A549 (cell line): Measurements from ENCODE around the gene C3orf20. TPM values are rescaled to one million over a fixed set of nuclear protein-coding genes. Genes with fewer than 3 reads are reported as not detected.

Experiments used
- ATAC-seq, 2 experiments: fragments of 200-7000 bp in 1 of 2; fragments of >200 bp in 1 of 2; cut with Nextera tagmentation in 1 of 2; cut with Tn5 transposase in 1 of 2; 3 replicates each; pipeline versions ENCODE4 v1.8.0 to v1.9.1; 2018 to 2020; ENCODE audit warnings: mild to moderate bottlenecking in 1 of 2, moderate library complexity in 1 of 2
- CTCF ChIA-PET: fragments of 300-600 bp; sonication (Branson Sonifier 250); formaldehyde crosslinking; extraction: SDS; loops from one replicate; lab custom pipeline; 2021; ENCODE audit warnings: antibody characterized with exemption, inconsistent platforms; lab: Yijun Ruan, JAX
- POLR2A ChIA-PET: fragments of 350-600 bp; formaldehyde crosslinking; extraction: SDS; loops from one replicate; lab custom pipeline; 2021; ENCODE audit warnings: antibody characterized with exemption, inconsistent platforms; lab: Yijun Ruan, JAX
- DNase-seq, 2 experiments: peaks; one replicate each; pipeline versions ENCODE4 v3.0.0 to v3.0.0-alpha.2; 2011 to 2016; ENCODE audit warnings: low read depth in 1 of 2, low spot score in 1 of 2
- FAIRE-seq: peaks from 2 replicates; lab custom pipeline; 2011; peaks lifted over from hg19 to GRCh38; lab: Jason Lieb, UNC
- H3K27ac ChIP-seq, 2 experiments: fragments of >200 bp; sonication (Bioruptor Twin); formaldehyde crosslinking; 3 replicates each; pipeline ENCODE4 v1.5.1; 2016 to 2017
- H3K4me1 ChIP-seq: fragments of >200 bp; sonication (Bioruptor Twin); formaldehyde crosslinking; 3 replicates; pipeline ENCODE4 v1.6.1; 2016
- H3K4me2 ChIP-seq: fragments of >200 bp; sonication (Bioruptor Twin); formaldehyde crosslinking; 3 replicates; pipeline ENCODE4 v1.6.1; 2016
- H3K4me3 ChIP-seq: fragments of >200 bp; sonication (Bioruptor Twin); formaldehyde crosslinking; 3 replicates; pipeline ENCODE4 v1.5.1; 2016
- H3K9me3 ChIP-seq: fragments of >200 bp; sonication (Bioruptor Twin); formaldehyde crosslinking; 3 replicates; pipeline ENCODE4 v1.6.1; 2016
- ATOH8 ChIP-seq: fragments of 250-450 bp; sonication (Bioruptor Pico); IDR thresholded peaks from 2 replicates; pipeline ENCODE4 v1.5.0; 2020; ENCODE audit warnings: low read depth, mild to moderate bottlenecking, moderate library complexity
- CHD2 ChIP-seq: fragments of 150-350 bp; IDR thresholded peaks from 2 replicates; pipeline ENCODE4 v1.6.1; 2014; ENCODE audit warnings: low read length; ENCODE audit not compliant: partially characterized antibody
- ELK1 ChIP-seq: fragments of 150-350 bp; IDR thresholded peaks from 2 replicates; pipeline ENCODE4 v1.6.1; 2014; ENCODE audit warnings: low read depth, mild to moderate bottlenecking, low read length
- HES2 ChIP-seq: fragments of >200 bp; sonication (Bioruptor Twin); formaldehyde crosslinking; IDR thresholded peaks from 2 replicates; pipeline ENCODE4 v1.6.1; 2016
- HOXB13 ChIP-seq: fragments of 250-450 bp; sonication (Bioruptor Pico); IDR thresholded peaks from 2 replicates; pipeline ENCODE4 v1.5.0; 2020; ENCODE audit warnings: low read depth, mild to moderate bottlenecking, moderate library complexity
- JUN ChIP-seq, 2 experiments: fragments of >200 bp; sonication (Bioruptor Twin); formaldehyde crosslinking; IDR thresholded peaks; 2 replicates in 1 of 2; 3 replicates in 1 of 2; pipeline ENCODE4 v1.6.1; 2016 to 2017
- KDM1A ChIP-seq: fragments of 200-600 bp; sonication (generic); IDR thresholded peaks from 2 replicates; pipeline ENCODE4 v1.6.1; 2016; ENCODE audit warnings: low read depth, mild to moderate bottlenecking
- NFE2L2 ChIP-seq: fragments of 150-350 bp; conservative IDR thresholded peaks from 2 replicates; pipeline ENCODE4 v1.6.1; 2014; ENCODE audit warnings: low read length
- NR3C1 ChIP-seq: fragments of >200 bp; sonication (Bioruptor Twin); formaldehyde crosslinking; IDR thresholded peaks from 3 replicates; pipeline ENCODE4 v1.6.1; 2017
- RAD21 ChIP-seq, 2 experiments: fragments of >200 bp in 1 of 2; sonication (Bioruptor Twin) in 1 of 2; formaldehyde crosslinking in 1 of 2; IDR thresholded peaks in 1 of 2; conservative IDR thresholded peaks in 1 of 2; 2 replicates in 1 of 2; 3 replicates in 1 of 2; pipeline ENCODE4 v1.6.1; 2012 to 2018; ENCODE audit warnings: inconsistent platforms in 1 of 2
- RCOR1 ChIP-seq: fragments of 150-350 bp; IDR thresholded peaks from 2 replicates; pipeline ENCODE4 v1.6.1; 2014; ENCODE audit warnings: antibody characterized with exemption, low read length, low read depth
- REST ChIP-seq: fragments of 200-600 bp; sonication (generic); IDR thresholded peaks from 2 replicates; pipeline ENCODE4 v1.6.1; 2016; ENCODE audit warnings: antibody characterized with exemption, mild to moderate bottlenecking, moderate library complexity
- RFX5 ChIP-seq: fragments of 450-650 bp; IDR thresholded peaks from 2 replicates; pipeline ENCODE4 v1.7.1; 2014; ENCODE audit warnings: antibody characterized with exemption, mild to moderate bottlenecking, moderate library complexity
- RNF2 ChIP-seq: fragments of 200-600 bp; sonication (generic); IDR thresholded peaks from 2 replicates; pipeline ENCODE4 v1.6.1; 2016; ENCODE audit warnings: low read depth, mild to moderate bottlenecking, antibody characterized with exemption, moderate library complexity, borderline replicate concordance
- SMC3 ChIP-seq: fragments of >200 bp; sonication (Bioruptor Twin); formaldehyde crosslinking; IDR thresholded peaks from 3 replicates; pipeline ENCODE4 v1.6.1; 2018; ENCODE audit warnings: inconsistent platforms
- TP53 ChIP-seq: fragments of 250-450 bp; sonication (Bioruptor Pico); IDR thresholded peaks from 2 replicates; pipeline ENCODE4 v1.5.0; 2021; ENCODE audit warnings: mild to moderate bottlenecking, moderate library complexity
- ZC3H11A ChIP-seq: fragments of 450-650 bp; IDR thresholded peaks from 2 replicates; pipeline ENCODE4 v1.6.1; 2014; ENCODE audit warnings: antibody characterized with exemption, mild to moderate bottlenecking
- ZFP36 ChIP-seq: fragments of 450-650 bp; IDR thresholded peaks from 2 replicates; pipeline ENCODE4 v1.6.1; 2014; ENCODE audit warnings: borderline replicate concordance; ENCODE audit not compliant: partially characterized antibody
- WGBS: methylation state at CpG from one replicate; pipeline ENCODE4 v1.1.6; 2017; ENCODE audit errors: missing lambda C conversion rate; 5-methylcytosine and 5-hydroxymethylcytosine counted together
- polyA plus RNA-seq, 4 experiments: library from polyadenylated mRNA; depleted of rRNA in 3 of 4; stranded (reverse); fragments of >200 nt; fragmentation: RNase III in 1 of 4; extraction: RNeasy Plus Mini Kit Qiagen cat#74134 plus additional on column Dnase treatment in 1 of 4; gene quantifications; 2 replicates in 3 of 4; 3 replicates in 1 of 4; pipeline ENCODE4 v1.2.3, GENCODE V29; 2011 to 2017
- TF ChIP-seq, protein P1 (sequence below): fragments of 250-450 bp; sonication (Bioruptor Pico); IDR thresholded peaks from 2 replicates; pipeline ENCODE4 v1.5.0; 2021; ENCODE audit warnings: mild to moderate bottlenecking, moderate library complexity, borderline replicate concordance
- TF ChIP-seq, protein P2 (sequence below): fragments of 450-650 bp; IDR thresholded peaks from 2 replicates; pipeline ENCODE4 v1.6.1; 2014; ENCODE audit warnings: antibody characterized with exemption

The C3orf20 gene
- polyA plus RNA-seq, 2 of the 4 experiments (the other 2 are of a cell fraction) = 0.05 TPM; not detected in 1

DNA sequence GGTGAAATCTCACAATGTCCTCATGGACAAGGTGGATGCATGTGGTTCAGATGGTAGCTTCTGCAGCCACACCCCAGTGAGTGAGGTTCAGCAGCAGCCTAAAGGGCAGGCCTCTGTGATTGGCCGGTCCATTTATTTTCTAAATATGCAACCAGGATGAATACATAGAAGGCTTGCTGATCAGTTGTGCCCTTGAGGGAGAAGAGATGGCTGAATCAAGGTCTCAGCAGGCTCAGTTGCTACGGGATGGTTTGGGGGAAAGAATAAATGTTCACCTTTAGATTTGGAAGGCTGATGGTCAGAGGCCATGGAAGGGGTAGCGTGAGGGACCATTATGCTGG, 90.1 kb downstream of the C3orf20 start:
- POLR2A ChIA-PET = no interaction called here
- FAIRE-seq = no peak
- CTCF ChIA-PET = interaction anchor here (0.6 kb wide), 1 partner anchor 15 kb away, joined by 3 read pairs; no protein-coding TSS in a partner anchor

DNA sequence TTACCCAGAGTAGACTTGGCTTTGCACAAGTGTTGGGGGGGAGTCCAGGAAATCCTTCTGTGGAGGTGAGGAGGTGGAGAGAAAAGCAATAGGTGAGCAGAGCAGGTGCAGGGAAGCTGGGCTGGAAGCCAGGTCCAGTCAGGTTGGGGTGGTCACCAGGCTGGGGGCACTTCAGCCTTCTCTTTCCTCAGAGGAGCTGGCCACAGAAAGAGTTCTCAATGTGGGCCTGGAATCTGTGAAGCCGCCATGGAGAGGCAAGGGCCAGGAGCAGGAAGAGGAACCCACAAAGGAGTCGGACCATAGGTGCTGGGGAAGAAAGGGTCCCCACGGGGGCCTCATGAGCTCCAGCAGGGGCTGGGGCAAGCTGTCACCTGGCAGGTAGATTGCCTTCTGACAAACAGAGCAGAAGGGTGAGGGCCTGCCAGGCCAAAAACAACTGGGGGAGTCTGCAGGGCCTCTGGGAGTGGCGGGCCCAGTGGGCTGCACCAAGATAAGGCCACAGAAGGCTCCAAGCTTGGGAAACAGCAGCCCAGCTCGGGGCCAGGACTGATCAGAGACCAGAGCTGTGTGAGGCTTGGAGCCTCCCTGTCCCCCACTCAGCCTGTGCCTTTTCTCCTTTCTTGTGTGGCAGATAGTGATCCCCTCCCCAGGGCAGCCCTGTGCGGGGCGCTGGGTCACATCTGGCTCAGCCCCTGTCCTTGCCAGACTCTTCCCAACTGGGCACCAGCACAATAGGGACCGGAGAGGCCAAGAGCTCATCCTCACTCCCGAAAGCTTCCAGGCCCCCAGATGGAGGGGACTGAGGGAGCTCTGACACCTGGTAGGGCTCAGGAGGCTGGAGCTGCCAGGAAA, 90.9 kb downstream of the C3orf20 start:
- no peak for DNase-seq
- Histone ChIP-seq H3K4me1 (no peaks in the 10 kb centered on the region), H3K9me3 (no peaks in the 10 kb centered on the region), H3K4me3 (no peak overlapping the region), H3K27ac (no peak overlapping the region), H3K4me2 (no peak overlapping the region)
- ChIA-PET CTCF (interaction anchor here (0.6 to 0.8 kb wide), 4 partner anchors 9 to 1874 kb away, joined by 3 read pairs; no protein-coding TSS in a partner anchor), POLR2A (no interaction called here)
- ATAC-seq = no peak; a peak in 1 of 6 replicates
- WGBS = 55% methylated on average over 9 of the region's 9 CpGs
- TF ChIP-seq RNF2 = no peak
- TF ChIP-seq, protein P1, sequence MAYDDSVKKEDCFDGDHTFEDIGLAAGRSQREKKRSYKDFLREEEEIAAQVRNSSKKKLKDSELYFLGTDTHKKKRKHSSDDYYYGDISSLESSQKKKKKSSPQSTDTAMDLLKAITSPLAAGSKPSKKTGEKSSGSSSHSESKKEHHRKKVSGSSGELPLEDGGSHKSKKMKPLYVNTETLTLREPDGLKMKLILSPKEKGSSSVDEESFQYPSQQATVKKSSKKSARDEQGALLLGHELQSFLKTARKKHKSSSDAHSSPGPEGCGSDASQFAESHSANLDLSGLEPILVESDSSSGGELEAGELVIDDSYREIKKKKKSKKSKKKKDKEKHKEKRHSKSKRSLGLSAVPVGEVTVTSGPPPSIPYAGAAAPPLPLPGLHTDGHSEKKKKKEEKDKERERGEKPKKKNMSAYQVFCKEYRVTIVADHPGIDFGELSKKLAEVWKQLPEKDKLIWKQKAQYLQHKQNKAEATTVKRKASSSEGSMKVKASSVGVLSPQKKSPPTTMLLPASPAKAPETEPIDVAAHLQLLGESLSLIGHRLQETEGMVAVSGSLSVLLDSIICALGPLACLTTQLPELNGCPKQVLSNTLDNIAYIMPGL = no peak
- no peak for TF ChIP-seq RAD21 (conservative IDR thresholded peaks at IDR 0.05 in 1 of 2, IDR thresholded peaks at IDR 0.05 in 1 of 2)
- TF ChIP-seq ATOH8 (CRISPR knock-in tag) = no peak
- no peak for TF ChIP-seq RFX5
- TF ChIP-seq SMC3 = no peak
- no peak for FAIRE-seq

More for the DNA sequence above, 90.1 kb downstream of the C3orf20 start:
- DNase-seq (no peak), ATAC-seq (no peak)
- WGBS = 56% methylated on average over 3 of the region's 3 CpGs
- Histone ChIP-seq H3K27ac (no peak overlapping the region), H3K4me3 (no peak overlapping the region), H3K4me1 (no peaks in the 10 kb centered on the region), H3K9me3 (no peaks in the 10 kb centered on the region), H3K4me2 (no peak overlapping the region)
- TF ChIP-seq HOXB13 (CRISPR knock-in tag) (no peak), ELK1 (no peak), NFE2L2 (no peak), RAD21 (conservative IDR thresholded peaks at IDR 0.05 in 1 of 2, IDR thresholded peaks at IDR 0.05 in 1 of 2) (no peak), KDM1A (no peak), CHD2 (no peak), TP53 (CRISPR knock-in tag) (no peak), ZC3H11A (no peak), RCOR1 (no peak)

GRCh38 chr3:14766428-14767244, 91.7 kb downstream of the C3orf20 start:
- POLR2A ChIA-PET = no interaction called here
- no peak for ATAC-seq
- 45% methylated on average over 8 of the region's 23 CpGs for WGBS
- no peaks in the 10 kb centered on the region for H3K9me3 ChIP-seq
- no peak overlapping the region for H3K27ac ChIP-seq
- no peak overlapping the region for H3K4me3 ChIP-seq
- FAIRE-seq = no peak
- no peaks in the 10 kb centered on the region for H3K4me1 ChIP-seq
- no peak for DNase-seq
- CTCF ChIA-PET = interaction anchor here (0.8 kb wide), 2 partner anchors 9 to 258 kb away, joined by 3 read pairs; no protein-coding TSS in a partner anchor
- no peak overlapping the region for H3K4me2 ChIP-seq
- TF ChIP-seq, protein P2, sequence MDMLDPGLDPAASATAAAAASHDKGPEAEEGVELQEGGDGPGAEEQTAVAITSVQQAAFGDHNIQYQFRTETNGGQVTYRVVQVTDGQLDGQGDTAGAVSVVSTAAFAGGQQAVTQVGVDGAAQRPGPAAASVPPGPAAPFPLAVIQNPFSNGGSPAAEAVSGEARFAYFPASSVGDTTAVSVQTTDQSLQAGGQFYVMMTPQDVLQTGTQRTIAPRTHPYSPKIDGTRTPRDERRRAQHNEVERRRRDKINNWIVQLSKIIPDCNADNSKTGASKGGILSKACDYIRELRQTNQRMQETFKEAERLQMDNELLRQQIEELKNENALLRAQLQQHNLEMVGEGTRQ = no peak
- TF ChIP-seq NR3C1 (no peak), REST (no peak), RCOR1 (no peak), ZFP36 (no peak), RNF2 (no peak), HES2 (no peak), JUN (IDR thresholded peaks at IDR 0.05) (no peak)
- TF ChIP-seq, all 56 proteins: peak for 0
